ENCODE results near the gene CAPS2. TPM values are rescaled to one million over a fixed set of nuclear protein-coding genes. Genes with fewer than 3 reads are reported as not detected.
A peak's percentile ranks its signal among the peaks of the same experiment; 100 is the strongest.

CAPS2 gene
- total RNA-seq, 1 experiment from 2014 or later, result 4.2 TPM

DNA sequence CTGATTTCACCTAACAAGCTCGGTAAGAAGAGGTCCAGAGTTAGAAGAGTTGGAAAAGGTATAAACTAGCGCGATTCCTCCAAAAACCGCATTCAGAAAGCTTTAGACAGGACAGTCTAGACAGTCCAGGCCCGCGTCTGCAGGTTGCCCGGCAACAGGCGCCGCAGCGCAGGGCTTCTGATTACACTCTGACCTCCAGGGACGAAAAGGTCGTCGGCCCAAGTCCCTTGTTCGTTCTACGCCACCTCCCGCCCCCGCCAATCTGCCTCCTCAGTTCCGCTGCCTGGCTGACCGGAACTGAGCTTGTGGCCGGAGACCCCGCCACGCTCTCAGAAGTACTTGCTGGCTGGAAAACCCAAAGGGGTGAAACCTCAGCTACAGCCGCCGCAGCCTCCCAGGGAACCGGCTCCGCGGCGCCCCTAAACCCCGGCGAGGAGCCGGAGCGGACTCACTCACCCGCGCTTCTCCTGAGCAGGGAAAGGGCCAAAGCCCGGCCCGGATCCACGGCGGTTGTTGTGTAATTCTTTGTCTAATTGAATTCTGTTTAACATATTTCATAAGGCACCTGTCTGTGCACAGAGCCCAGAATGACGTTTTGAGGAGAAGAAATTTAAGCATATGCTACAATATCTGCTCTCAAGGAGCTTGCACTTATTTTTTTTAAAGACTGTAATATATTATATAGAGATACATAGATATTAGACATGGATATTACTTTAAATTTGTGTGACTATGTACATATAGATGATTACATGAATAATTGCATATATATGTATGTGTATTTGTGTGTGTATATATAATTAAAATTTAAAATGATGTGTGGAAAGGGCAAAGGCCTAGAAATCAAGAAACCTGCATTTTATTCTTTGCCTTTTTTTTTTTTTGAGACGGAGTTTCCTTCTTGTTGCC, at the start of gene CAPS2 (continued):
- no peak for TF ChIP-seq NFATC4 (CRISPR knock-in tag; IDR thresholded peaks at IDR 0.05)
- TF ChIP-seq GRHL2 (CRISPR knock-in tag; IDR thresholded peaks at IDR 0.05; ENCODE audit: insufficient replicate concordance, severe bottlenecking), result no peak
- TF ChIP-seq, protein P1, sequence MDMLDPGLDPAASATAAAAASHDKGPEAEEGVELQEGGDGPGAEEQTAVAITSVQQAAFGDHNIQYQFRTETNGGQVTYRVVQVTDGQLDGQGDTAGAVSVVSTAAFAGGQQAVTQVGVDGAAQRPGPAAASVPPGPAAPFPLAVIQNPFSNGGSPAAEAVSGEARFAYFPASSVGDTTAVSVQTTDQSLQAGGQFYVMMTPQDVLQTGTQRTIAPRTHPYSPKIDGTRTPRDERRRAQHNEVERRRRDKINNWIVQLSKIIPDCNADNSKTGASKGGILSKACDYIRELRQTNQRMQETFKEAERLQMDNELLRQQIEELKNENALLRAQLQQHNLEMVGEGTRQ (CRISPR knock-in tag; IDR thresholded peaks at IDR 0.05), result no peak
- TF ChIP-seq JAZF1 (CRISPR knock-in tag; IDR thresholded peaks at IDR 0.05), result no peak
- 0 out of 2 replicates have a peak, but pooled peaks have one; percentile 62 for TF ChIP-seq E2F5 (CRISPR knock-in tag; IDR thresholded peaks at IDR 0.05)
- no peak for TF ChIP-seq E2F4 (CRISPR knock-in tag; IDR thresholded peaks at IDR 0.05; ENCODE audit: borderline replicate concordance, low read depth)
- TF ChIP-seq, protein P2, sequence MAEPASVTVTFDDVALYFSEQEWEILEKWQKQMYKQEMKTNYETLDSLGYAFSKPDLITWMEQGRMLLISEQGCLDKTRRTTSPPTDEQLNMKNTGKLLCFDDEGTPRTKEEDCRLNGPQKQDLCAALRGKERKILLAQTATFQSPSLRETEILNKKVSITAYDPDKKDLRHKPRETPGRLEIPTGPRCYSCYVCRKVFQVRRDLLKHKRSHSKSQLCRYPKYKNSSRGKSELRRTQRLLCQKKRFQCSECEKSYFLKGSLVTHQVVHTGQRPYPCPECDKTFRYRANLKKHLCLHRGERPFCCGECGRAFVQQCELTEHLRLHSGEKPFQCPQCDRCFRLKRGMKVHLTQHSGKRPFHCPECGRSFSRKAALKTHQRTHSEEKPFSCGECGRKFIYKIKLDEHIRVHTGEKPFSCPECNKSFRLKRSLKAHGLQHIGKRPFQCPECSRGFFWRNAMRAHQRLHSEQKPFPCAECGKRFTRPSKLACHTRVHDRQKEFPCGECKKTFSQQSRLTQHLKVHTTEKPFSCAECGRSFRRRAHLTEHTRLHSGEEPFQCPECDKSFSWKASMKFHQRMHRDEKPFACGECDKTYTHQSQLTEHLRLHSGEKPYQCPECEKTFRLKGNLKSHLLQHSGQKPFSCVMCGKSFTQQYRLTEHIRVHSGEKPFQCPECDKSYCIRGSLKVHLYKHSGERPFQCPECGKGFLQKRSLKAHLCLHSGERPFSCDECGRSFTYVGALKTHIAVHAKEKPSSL (CRISPR knock-in tag; conservative IDR thresholded peaks at IDR 0.05), result no peak
- TF ChIP-seq IRF2 (CRISPR knock-in tag; IDR thresholded peaks at IDR 0.05; ENCODE audit: borderline replicate concordance, low read depth), result no peak
- no peak for TF ChIP-seq ZNF423 (CRISPR knock-in tag; IDR thresholded peaks at IDR 0.05)
- TF ChIP-seq, protein P3, sequence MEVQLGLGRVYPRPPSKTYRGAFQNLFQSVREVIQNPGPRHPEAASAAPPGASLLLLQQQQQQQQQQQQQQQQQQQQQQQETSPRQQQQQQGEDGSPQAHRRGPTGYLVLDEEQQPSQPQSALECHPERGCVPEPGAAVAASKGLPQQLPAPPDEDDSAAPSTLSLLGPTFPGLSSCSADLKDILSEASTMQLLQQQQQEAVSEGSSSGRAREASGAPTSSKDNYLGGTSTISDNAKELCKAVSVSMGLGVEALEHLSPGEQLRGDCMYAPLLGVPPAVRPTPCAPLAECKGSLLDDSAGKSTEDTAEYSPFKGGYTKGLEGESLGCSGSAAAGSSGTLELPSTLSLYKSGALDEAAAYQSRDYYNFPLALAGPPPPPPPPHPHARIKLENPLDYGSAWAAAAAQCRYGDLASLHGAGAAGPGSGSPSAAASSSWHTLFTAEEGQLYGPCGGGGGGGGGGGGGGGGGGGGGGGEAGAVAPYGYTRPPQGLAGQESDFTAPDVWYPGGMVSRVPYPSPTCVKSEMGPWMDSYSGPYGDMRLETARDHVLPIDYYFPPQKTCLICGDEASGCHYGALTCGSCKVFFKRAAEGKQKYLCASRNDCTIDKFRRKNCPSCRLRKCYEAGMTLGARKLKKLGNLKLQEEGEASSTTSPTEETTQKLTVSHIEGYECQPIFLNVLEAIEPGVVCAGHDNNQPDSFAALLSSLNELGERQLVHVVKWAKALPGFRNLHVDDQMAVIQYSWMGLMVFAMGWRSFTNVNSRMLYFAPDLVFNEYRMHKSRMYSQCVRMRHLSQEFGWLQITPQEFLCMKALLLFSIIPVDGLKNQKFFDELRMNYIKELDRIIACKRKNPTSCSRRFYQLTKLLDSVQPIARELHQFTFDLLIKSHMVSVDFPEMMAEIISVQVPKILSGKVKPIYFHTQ (CRISPR knock-in tag; IDR thresholded peaks at IDR 0.05), result no peak
- TF ChIP-seq, protein P4, sequence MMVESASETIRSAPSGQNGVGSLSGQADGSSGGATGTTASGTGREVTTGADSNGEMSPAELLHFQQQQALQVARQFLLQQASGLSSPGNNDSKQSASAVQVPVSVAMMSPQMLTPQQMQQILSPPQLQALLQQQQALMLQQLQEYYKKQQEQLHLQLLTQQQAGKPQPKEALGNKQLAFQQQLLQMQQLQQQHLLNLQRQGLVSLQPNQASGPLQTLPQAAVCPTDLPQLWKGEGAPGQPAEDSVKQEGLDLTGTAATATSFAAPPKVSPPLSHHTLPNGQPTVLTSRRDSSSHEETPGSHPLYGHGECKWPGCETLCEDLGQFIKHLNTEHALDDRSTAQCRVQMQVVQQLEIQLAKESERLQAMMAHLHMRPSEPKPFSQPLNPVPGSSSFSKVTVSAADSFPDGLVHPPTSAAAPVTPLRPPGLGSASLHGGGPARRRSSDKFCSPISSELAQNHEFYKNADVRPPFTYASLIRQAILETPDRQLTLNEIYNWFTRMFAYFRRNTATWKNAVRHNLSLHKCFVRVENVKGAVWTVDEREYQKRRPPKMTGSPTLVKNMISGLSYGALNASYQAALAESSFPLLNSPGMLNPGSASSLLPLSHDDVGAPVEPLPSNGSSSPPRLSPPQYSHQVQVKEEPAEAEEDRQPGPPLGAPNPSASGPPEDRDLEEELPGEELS (CRISPR knock-in tag; IDR thresholded peaks at IDR 0.05), result peak; percentile 41; the same call in 1 of the 2 replicates
- TF ChIP-seq, protein P5, sequence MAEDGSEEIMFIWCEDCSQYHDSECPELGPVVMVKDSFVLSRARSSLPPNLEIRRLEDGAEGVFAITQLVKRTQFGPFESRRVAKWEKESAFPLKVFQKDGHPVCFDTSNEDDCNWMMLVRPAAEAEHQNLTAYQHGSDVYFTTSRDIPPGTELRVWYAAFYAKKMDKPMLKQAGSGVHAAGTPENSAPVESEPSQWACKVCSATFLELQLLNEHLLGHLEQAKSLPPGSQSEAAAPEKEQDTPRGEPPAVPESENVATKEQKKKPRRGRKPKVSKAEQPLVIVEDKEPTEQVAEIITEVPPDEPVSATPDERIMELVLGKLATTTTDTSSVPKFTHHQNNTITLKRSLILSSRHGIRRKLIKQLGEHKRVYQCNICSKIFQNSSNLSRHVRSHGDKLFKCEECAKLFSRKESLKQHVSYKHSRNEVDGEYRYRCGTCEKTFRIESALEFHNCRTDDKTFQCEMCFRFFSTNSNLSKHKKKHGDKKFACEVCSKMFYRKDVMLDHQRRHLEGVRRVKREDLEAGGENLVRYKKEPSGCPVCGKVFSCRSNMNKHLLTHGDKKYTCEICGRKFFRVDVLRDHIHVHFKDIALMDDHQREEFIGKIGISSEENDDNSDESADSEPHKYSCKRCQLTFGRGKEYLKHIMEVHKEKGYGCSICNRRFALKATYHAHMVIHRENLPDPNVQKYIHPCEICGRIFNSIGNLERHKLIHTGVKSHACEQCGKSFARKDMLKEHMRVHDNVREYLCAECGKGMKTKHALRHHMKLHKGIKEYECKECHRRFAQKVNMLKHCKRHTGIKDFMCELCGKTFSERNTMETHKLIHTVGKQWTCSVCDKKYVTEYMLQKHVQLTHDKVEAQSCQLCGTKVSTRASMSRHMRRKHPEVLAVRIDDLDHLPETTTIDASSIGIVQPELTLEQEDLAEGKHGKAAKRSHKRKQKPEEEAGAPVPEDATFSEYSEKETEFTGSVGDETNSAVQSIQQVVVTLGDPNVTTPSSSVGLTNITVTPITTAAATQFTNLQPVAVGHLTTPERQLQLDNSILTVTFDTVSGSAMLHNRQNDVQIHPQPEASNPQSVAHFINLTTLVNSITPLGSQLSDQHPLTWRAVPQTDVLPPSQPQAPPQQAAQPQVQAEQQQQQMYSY (CRISPR knock-in tag; IDR thresholded peaks at IDR 0.05), result peak; percentile 100
- TF ChIP-seq, protein P6, sequence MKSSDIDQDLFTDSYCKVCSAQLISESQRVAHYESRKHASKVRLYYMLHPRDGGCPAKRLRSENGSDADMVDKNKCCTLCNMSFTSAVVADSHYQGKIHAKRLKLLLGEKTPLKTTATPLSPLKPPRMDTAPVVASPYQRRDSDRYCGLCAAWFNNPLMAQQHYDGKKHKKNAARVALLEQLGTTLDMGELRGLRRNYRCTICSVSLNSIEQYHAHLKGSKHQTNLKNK (CRISPR knock-in tag; IDR thresholded peaks at IDR 0.05), result no peak
- TF ChIP-seq OVOL2 (CRISPR knock-in tag; IDR thresholded peaks at IDR 0.05; ENCODE audit: borderline replicate concordance), result no peak
- peak; percentile 60; the same call in 1 of the 2 replicates for TF ChIP-seq NR3C1 (CRISPR knock-in tag; conservative IDR thresholded peaks at IDR 0.05; ENCODE audit: low read depth)
- TF ChIP-seq FOXP1 (CRISPR knock-in tag; IDR thresholded peaks at IDR 0.05; ENCODE audit: borderline replicate concordance), result peak; percentile 15; the same call in 1 of the 2 replicates
- TF ChIP-seq TP53 (CRISPR knock-in tag; IDR thresholded peaks at IDR 0.05), result 0 out of 2 replicates have a peak, but pooled peaks have one; percentile 61
- TF ChIP-seq ESRRA (CRISPR knock-in tag; IDR thresholded peaks at IDR 0.05; ENCODE audit: borderline replicate concordance), result peak; percentile 99

Data from WTC11 (cell line).